Measurements from ENCODE around the gene DAPK2. TPM values are rescaled to one million over a fixed set of nuclear protein-coding genes. Genes with fewer than 3 reads are reported as not detected.
A peak's percentile ranks its signal among the peaks of the same experiment; 100 is the strongest.

DAPK2 gene
- total RNA-seq, 2 donors from 2014 or later, result 13.8 to 40.4 TPM

- H3K4me3 ChIP-seq, result no peak overlapping the region
These were observed 127.4 kb downstream of the DAPK2 start for GRCh38 chr15:63918901-63919348.

GRCh38 chr15:63918317-63918672 lies 128.0 kb downstream of the DAPK2 start:
- Histone ChIP-seq H3K27ac (no peak overlapping the region), H3K27me3 (replicated peaks; ENCODE audit: insufficient read depth) (no peaks in the 10 kb centered on the region), H3K4me3 (no peak overlapping the region), H3K9me3 (no peaks in the 10 kb centered on the region), H3K36me3 (no peaks in the 10 kb centered on the region), H3K4me1 (replicated peaks) (no peaks in the 10 kb centered on the region)
- 70% methylated on average over 6 of the region's 6 CpGs for WGBS
- no peak for DNase-seq (ENCODE audit: low spot score)
- intact Hi-C loops (cut with DNase I), result no loop called here
- TF ChIP-seq POLR2A (IDR thresholded peaks at IDR 0.05), result no peak
- no peak for TF ChIP-seq POLR2AphosphoS5 (IDR thresholded peaks at IDR 0.05)
- no peak for TF ChIP-seq CTCF (IDR thresholded peaks at IDR 0.05)

More at GRCh38 chr15:63918901-63919348, 127.4 kb downstream of the DAPK2 start:
- no peak for DNase-seq (ENCODE audit: low spot score)
- H3K27ac ChIP-seq, result no peak overlapping the region
- no peaks in the 10 kb centered on the region for H3K36me3 ChIP-seq
- TF ChIP-seq POLR2A (IDR thresholded peaks at IDR 0.05) (no peak), POLR2AphosphoS5 (IDR thresholded peaks at IDR 0.05) (no peak), CTCF (IDR thresholded peaks at IDR 0.05) (no peak)
- H3K27me3 ChIP-seq (replicated peaks; ENCODE audit: insufficient read depth), result no peaks in the 10 kb centered on the region
- 92% methylated on average over 9 of the region's 9 CpGs for WGBS
- H3K9me3 ChIP-seq, result no peaks in the 10 kb centered on the region
- H3K4me1 ChIP-seq (replicated peaks), result no peaks in the 10 kb centered on the region
- intact Hi-C loops (cut with DNase I), result no loop called here

- H3K36me3 ChIP-seq, result no peaks in the 10 kb centered on the region
- no peak for DNase-seq (ENCODE audit: low spot score)
- H3K9me3 ChIP-seq, result no peaks in the 10 kb centered on the region
- 77% methylated on average over 8 of the region's 8 CpGs for WGBS
- H3K27me3 ChIP-seq (replicated peaks; ENCODE audit: insufficient read depth), result no peaks in the 10 kb centered on the region
- H3K4me3 ChIP-seq, result no peak overlapping the region
- intact Hi-C loops (cut with DNase I), result no loop called here
- no peak for TF ChIP-seq POLR2A (IDR thresholded peaks at IDR 0.05)
- TF ChIP-seq POLR2AphosphoS5 (IDR thresholded peaks at IDR 0.05), result no peak
- H3K27ac ChIP-seq, result no peak overlapping the region
- no peaks in the 10 kb centered on the region for H3K4me1 ChIP-seq (replicated peaks)
These were observed 128.5 kb downstream of the DAPK2 start for GRCh38 chr15:63917588-63918316.

GRCh38 chr15:63915873-63916771 lies 130.2 kb downstream of the DAPK2 start:
- TF ChIP-seq POLR2A (IDR thresholded peaks at IDR 0.05), result no peak
- TF ChIP-seq CTCF (IDR thresholded peaks at IDR 0.05), result peak in 2 of 4 experiments; percentile 13 to 35
- WGBS, result 44% methylated on average over 9 of the region's 9 CpGs
- Histone ChIP-seq H3K9me3 (no peaks in the 10 kb centered on the region), H3K36me3 (no peaks in the 10 kb centered on the region), H3K27me3 (replicated peaks; ENCODE audit: insufficient read depth) (no peaks in the 10 kb centered on the region), H3K27ac (no peak overlapping the region), H3K4me3 (no peak overlapping the region), H3K4me1 (replicated peaks) (no peaks in the 10 kb centered on the region)
- no peak for DNase-seq (ENCODE audit: low spot score)
- intact Hi-C loops (cut with DNase I), result no loop called here

GRCh38 chr15:63915209-63915872 lies 130.9 kb downstream of the DAPK2 start:
- WGBS, result 76% methylated on average over 3 of the region's 3 CpGs
- Histone ChIP-seq H3K9me3 (no peaks in the 10 kb centered on the region), H3K27me3 (replicated peaks; ENCODE audit: insufficient read depth) (no peaks in the 10 kb centered on the region), H3K4me1 (replicated peaks) (no peaks in the 10 kb centered on the region), H3K27ac (no peak overlapping the region), H3K36me3 (no peaks in the 10 kb centered on the region), H3K4me3 (no peak overlapping the region)
- intact Hi-C loops (cut with DNase I), result no loop called here
- DNase-seq (ENCODE audit: low spot score), result no peak
- TF ChIP-seq POLR2A (IDR thresholded peaks at IDR 0.05) (no peak), CTCF (IDR thresholded peaks at IDR 0.05) (no peak), POLR2AphosphoS5 (IDR thresholded peaks at IDR 0.05) (no peak)
